Motor neuron (in vitro differentiated cells): ENCODE data around the gene CTRL. TPM values are rescaled to one million over a fixed set of nuclear protein-coding genes. Genes with fewer than 3 reads are reported as not detected.

Experiments
- ATAC-seq, 8 experiments: fragments of 200-7000 bp; cut with Tn5 transposase; replicated peaks in 6 of 8; 2 replicates each; pipeline ENCODE4 v1.8.0; 2021; ENCODE audit warnings: mild to moderate bottlenecking in 8 of 8, moderate library complexity in 8 of 8
- H3K27ac ChIP-seq, 2 donors: fragments of 250-450 bp; sonication (Bioruptor Pico); 2 replicates each; pipeline ENCODE4 v1.9.0; 2021; ENCODE audit warnings: antibody characterized with exemption in 2 of 2, mild to moderate bottlenecking in 2 of 2, moderate library complexity in 1 of 2
- H3K4me1 ChIP-seq, 2 donors: fragments of 250-450 bp; sonication (Bioruptor Pico); replicated peaks in 1 of 2; 2 replicates each; pipeline ENCODE4 v1.6.1; 2021; ENCODE audit warnings: antibody characterized with exemption in 2 of 2, mild to moderate bottlenecking in 2 of 2, moderate library complexity in 1 of 2
- H3K4me3 ChIP-seq, 5 donors: fragments of 250-450 bp; sonication (Bioruptor Pico); 2 replicates each; pipeline ENCODE4 v1.9.0; 2021; ENCODE audit warnings: antibody characterized with exemption in 5 of 5, mild to moderate bottlenecking in 5 of 5, moderate library complexity in 4 of 5
- whole genome bisulfite sequencing, 10 experiments: fragments of 450-650 bp; shearing (Covaris generic); methylation state at CpG; one replicate each; pipeline ENCODE4 v1.0.0; 2022; 5-methylcytosine and 5-hydroxymethylcytosine counted together
- in situ Hi-C, 9 experiments: fragments of 400-800 bp; cut with MboI; loops; one replicate each; pipeline ENCODE4 v1.15.0; 2021; ENCODE audit warnings: low sequenced_read_pairs in 9 of 9, low pct_unique_long_range_greater_than_20kb in 2 of 9; ENCODE audit not compliant: unreplicated experiment in 9 of 9
- total RNA-seq, 8 experiments: library from RNA; unstranded; fragments of 300-600 nt; gene quantifications; 2 replicates each; pipeline versions ENCODE4 v1.2.3 to v1.2.4, GENCODE V29; 2022

The CTRL gene
- total RNA-seq, 8 experiments from 2014 or later: 0.66 to 3.7 (median 2.3) TPM

- Histone ChIP-seq H3K4me1 (peaks cover 0 to 5% of the 10 kb centered on the region in 2 donors), H3K27ac (peak overlapping the region in 1 of 2 donors; percentile 35), H3K4me3 (peak overlapping the region; percentile 29 to 61 (median 42))
- peak; percentile 1 to 28 (median 14) for ATAC-seq
- WGBS, 10 experiments: 0 to 58% (median 6%) methylated on average over 1 to 11 of the region's 18 CpGs; no CpG with 5 or more reads in 3 of the 10 experiments
- in situ Hi-C loops: no loop called here
Measured at GRCh38 chr16:67967183-67967957, 35.7 kb upstream of the CTRL start.

GRCh38 chr16:67966549-67967182, 35.0 kb upstream of the CTRL start:
- Histone ChIP-seq H3K27ac (no peak overlapping the region), H3K4me1 (peaks cover 0 to 5% of the 10 kb centered on the region in 2 donors), H3K4me3 (no peak overlapping the region)
- ATAC-seq: peak in 3 of 8 experiments; percentile 20 to 48 (median 21)
- in situ Hi-C loops: no loop called here
- 90% methylated on average over 2 of the region's 3 CpGs; no CpG with 5 or more reads in 9 of the 10 experiments for WGBS, 10 experiments

- Histone ChIP-seq H3K4me3 (no peak overlapping the region), H3K4me1 (peaks cover 0 to 5% of the 10 kb centered on the region in 2 donors), H3K27ac (no peak overlapping the region)
- in situ Hi-C loops: no loop called here
- peak in 2 of 8 experiments; percentile 6 to 12 for ATAC-seq
- WGBS, 10 experiments: 70 to 100% (median 90%) methylated on average over 1 to 5 of the region's 11 CpGs; no CpG with 5 or more reads in 4 of the 10 experiments
Measured at GRCh38 chr16:67965668-67966548, 34.2 kb upstream of the CTRL start.

GRCh38 chr16:67964477-67965131, 32.9 kb upstream of the CTRL start:
- in situ Hi-C loops: no loop called here
- H3K4me3 ChIP-seq: no peak overlapping the region
- H3K27ac ChIP-seq: no peak overlapping the region
- 60 to 95% (median 82%) methylated on average over 1 to 4 of the region's 6 CpGs; no CpG with 5 or more reads in 6 of the 10 experiments for WGBS, 10 experiments
- peaks cover 0 to 5% of the 10 kb centered on the region in 2 donors for H3K4me1 ChIP-seq
- ATAC-seq: no peak

GRCh38 chr16:67963662-67964321, 32.1 kb upstream of the CTRL start:
- Histone ChIP-seq H3K27ac (no peak overlapping the region), H3K4me1 (peaks cover 0 to 3% of the 10 kb centered on the region in 2 donors), H3K4me3 (no peak overlapping the region)
- no peak for ATAC-seq
- in situ Hi-C loops: no loop called here
- WGBS, 10 experiments: 20 to 100% (median 60%) methylated on average over 1 to 10 of the region's 32 CpGs; no CpG with 5 or more reads in 6 of the 10 experiments

GRCh38 chr16:67963292-67963661, 31.6 kb upstream of the CTRL start:
- H3K4me1 ChIP-seq: peaks cover 0 to 3% of the 10 kb centered on the region in 2 donors
- H3K27ac ChIP-seq: no peak overlapping the region

GRCh38 chr16:67962135-67962534, 30.5 kb upstream of the CTRL start:
- WGBS, 10 experiments: 67 to 94% methylated on average over 1 to 5 of the region's 8 CpGs; no CpG with 5 or more reads in 8 of the 10 experiments
- H3K4me1 ChIP-seq: peaks cover 0 to under 1% of the 10 kb centered on the region in 2 donors
- ATAC-seq: no peak
- no peak overlapping the region for H3K27ac ChIP-seq
- in situ Hi-C loops: no loop called here
- no peak overlapping the region for H3K4me3 ChIP-seq

More at GRCh38 chr16:67963292-67963661, 31.6 kb upstream of the CTRL start:
- ATAC-seq: no peak
- H3K4me3 ChIP-seq: no peak overlapping the region
- 100% methylated on average over 1 of the region's 2 CpGs; no CpG with 5 or more reads in 7 of the 10 experiments for WGBS, 10 experiments
- in situ Hi-C loops: no loop called here

- in situ Hi-C loops: no loop called here
- ATAC-seq: no peak
- Histone ChIP-seq H3K4me1 (no peaks in the 10 kb centered on the region), H3K4me3 (no peak overlapping the region), H3K27ac (no peak overlapping the region)
- WGBS, 10 experiments: 95 to 100% methylated on average over 4 to 5 of the region's 13 CpGs; no CpG with 5 or more reads in 8 of the 10 experiments
Measured at GRCh38 chr16:67961551-67961957, 29.9 kb upstream of the CTRL start.

- ATAC-seq: peak in 6 of 8 experiments; percentile 20 to 94 (median 58)
- 45 to 93% (median 80%) methylated on average over 1 to 5 of the region's 11 CpGs; no CpG with 5 or more reads in 5 of the 10 experiments for WGBS, 10 experiments
- Histone ChIP-seq H3K27ac (no peak overlapping the region), H3K4me3 (no peak overlapping the region), H3K4me1 (no peaks in the 10 kb centered on the region)
- in situ Hi-C loops: no loop called here
Measured at GRCh38 chr16:67959536-67960329, 28.1 kb upstream of the CTRL start.

GRCh38 chr16:67957622-67958021, 26.0 kb upstream of the CTRL start:
- WGBS, 10 experiments: 90 to 100% (median 93%) methylated on average over 1 to 6 of the region's 9 CpGs; no CpG with 5 or more reads in 5 of the 10 experiments
- Histone ChIP-seq H3K27ac (no peak overlapping the region), H3K4me3 (no peak overlapping the region), H3K4me1 (no peaks in the 10 kb centered on the region)
- in situ Hi-C loops: no loop called here
- ATAC-seq: no peak

- in situ Hi-C loops: no loop called here
- no peaks in the 10 kb centered on the region for H3K4me1 ChIP-seq
- H3K4me3 ChIP-seq: no peak overlapping the region
- 47 to 100% (median 91%) methylated on average over 1 to 6 of the region's 10 CpGs; no CpG with 5 or more reads in 4 of the 10 experiments for WGBS, 10 experiments
- no peak overlapping the region for H3K27ac ChIP-seq
- no peak for ATAC-seq
Measured at GRCh38 chr16:67954421-67955196, 22.9 kb upstream of the CTRL start.
